Lower leg skin (tissue), 4 donors: Measurements from ENCODE around the gene LIPC. TPM values are rescaled to one million over a fixed set of nuclear protein-coding genes. Genes with fewer than 3 reads are reported as not detected.
A peak's percentile ranks its signal among the peaks of the same experiment; 100 is the strongest.

Source experiments
- DNase-seq, 2 donors: peaks; one replicate each; pipeline ENCODE4 v3.0.0-alpha.2; 2019; ENCODE audit warnings: low spot score in 2 of 2
- H3K4me3 ChIP-seq: fragments of 200-600 bp; sonication (generic); 2 replicates; pipeline ENCODE4 v1.5.1; 2017; ENCODE audit warnings: mild to moderate bottlenecking, low read depth; ENCODE audit not compliant: poor library complexity, severe bottlenecking
- CTCF ChIP-seq, 3 donors: fragments of 450-650 bp; IDR thresholded peaks; one replicate each; pipeline ENCODE4 v1.5.1; 2016; ENCODE audit warnings: antibody characterized with exemption in 3 of 3, mild to moderate bottlenecking in 3 of 3, moderate library complexity in 2 of 3
- POLR2A ChIP-seq, 2 donors: fragments of 450-650 bp; IDR thresholded peaks; one replicate each; pipeline ENCODE4 v1.6.1; 2016 to 2017; ENCODE audit warnings: antibody characterized with exemption in 2 of 2, mild to moderate bottlenecking in 1 of 2, moderate library complexity in 1 of 2
- WGBS, 2 donors: methylation state at CpG; one replicate each; pipeline ENCODE4 v1.1.5; 2018; 5-methylcytosine and 5-hydroxymethylcytosine counted together
- intact Hi-C: fragments of 100-400 bp; cut with DNase I; formaldehyde crosslinking; loops from one replicate; pipeline ENCODE4 v1.15.0; 2023; ENCODE audit warnings: low total_unique reads
- total RNA-seq, 4 donors: library from RNA; depleted of rRNA; stranded (reverse); fragments of >200 nt; gene quantifications; one replicate each; pipeline ENCODE4 v1.1.0, GENCODE V29; 2016

The LIPC gene
- total RNA-seq, 4 donors from 2014 or later, result 0.13 to 0.71 TPM; not detected in 2

DNA sequence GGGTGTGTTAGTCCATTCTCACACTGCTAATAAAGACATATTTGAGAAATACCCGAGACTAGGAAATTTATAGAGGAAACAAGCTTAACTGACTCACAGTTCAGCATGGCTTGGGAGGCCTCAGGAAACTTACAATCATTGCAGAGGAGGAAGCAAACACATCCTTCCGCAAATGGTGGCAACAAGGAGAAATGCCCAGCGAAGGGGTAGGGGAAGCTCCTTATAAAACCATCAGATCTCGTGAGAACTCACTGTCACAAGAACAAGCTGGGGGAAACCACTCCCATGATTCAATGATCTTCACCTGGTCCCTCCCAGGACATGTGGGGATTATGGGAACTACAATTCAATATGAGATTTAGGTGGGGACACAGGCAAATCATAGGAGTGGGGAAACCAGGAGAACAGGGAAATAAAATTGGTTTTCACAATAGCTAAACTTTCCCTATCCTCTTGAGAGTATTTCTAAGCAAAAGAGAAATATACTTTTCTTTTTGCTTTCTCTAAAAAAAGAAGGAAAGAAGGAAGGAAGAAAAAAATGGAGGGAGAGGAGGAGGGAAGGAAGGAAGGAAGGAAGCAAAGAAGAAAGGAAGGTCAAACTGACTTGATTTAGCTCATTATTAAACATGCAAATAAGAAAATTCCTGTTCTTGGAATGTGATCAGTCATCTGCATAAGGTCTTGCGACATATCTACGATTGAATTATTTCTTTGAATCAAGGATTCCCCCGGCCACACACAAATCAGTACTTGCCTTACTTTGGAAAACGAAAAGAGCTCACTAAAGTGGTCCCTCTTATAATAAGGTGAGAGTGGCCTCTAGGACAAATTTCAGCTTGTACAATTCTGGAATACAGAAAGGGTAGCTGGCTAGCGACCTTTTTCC lies 75.2 kb downstream of the LIPC start:
- TF ChIP-seq CTCF (IDR thresholded peaks at IDR 0.05) (no peak), POLR2A (IDR thresholded peaks at IDR 0.05) (no peak)
- DNase-seq, result no peak
- intact Hi-C loops, result no loop called here
- H3K4me3 ChIP-seq, result no peak overlapping the region
- WGBS, 2 donors, result 64 to 68% methylated on average over 9 of the region's 9 CpGs

GRCh38 chr15:58509556-58509955 lies 77.8 kb downstream of the LIPC start:
- DNase-seq, result no peak
- intact Hi-C loops, result no loop called here
- WGBS, 2 donors, result 83% methylated on average over 1 of the region's 1 CpG
- TF ChIP-seq POLR2A (IDR thresholded peaks at IDR 0.05) (no peak), CTCF (IDR thresholded peaks at IDR 0.05) (no peak)
- H3K4me3 ChIP-seq, result no peak overlapping the region

GRCh38 chr15:58510715-58511598 lies 79.2 kb downstream of the LIPC start:
- DNase-seq, result peak in 1 of 2 donors; percentile 52
- no peak overlapping the region for H3K4me3 ChIP-seq
- 66 to 71% methylated on average over 10 of the region's 10 CpGs for WGBS, 2 donors
- TF ChIP-seq CTCF (IDR thresholded peaks at IDR 0.05) (no peak), POLR2A (IDR thresholded peaks at IDR 0.05) (no peak)
- intact Hi-C loops, result no loop called here

DNA sequence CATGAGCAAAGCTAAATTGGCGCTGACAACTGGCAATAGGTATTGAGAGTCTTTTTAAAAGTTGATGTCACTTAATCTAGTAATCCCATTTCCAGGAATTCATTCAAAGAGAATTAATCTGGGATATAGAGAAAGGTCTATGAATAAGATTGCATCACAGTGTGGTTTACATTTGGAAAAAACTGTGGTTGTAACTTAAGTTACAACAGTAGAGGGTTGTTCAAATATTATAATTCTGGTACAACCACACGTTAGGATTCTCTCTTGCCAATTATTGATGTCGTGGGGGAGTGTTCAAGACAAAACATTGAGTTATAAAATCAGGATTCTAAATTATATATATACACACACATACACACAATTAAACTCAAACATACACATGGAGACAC lies 79.8 kb downstream of the LIPC start:
- WGBS, 2 donors, result 79 to 85% methylated on average over 3 of the region's 3 CpGs
- no peak for DNase-seq
- intact Hi-C loops, result no loop called here
- H3K4me3 ChIP-seq, result no peak overlapping the region
- no peak for TF ChIP-seq CTCF (IDR thresholded peaks at IDR 0.05)
- no peak for TF ChIP-seq POLR2A (IDR thresholded peaks at IDR 0.05)

GRCh38 chr15:58512522-58512921 lies 80.7 kb downstream of the LIPC start:
- peak in 1 of 2 donors; percentile 67 for DNase-seq
- no peak overlapping the region for H3K4me3 ChIP-seq
- TF ChIP-seq CTCF (IDR thresholded peaks at IDR 0.05) (no peak), POLR2A (IDR thresholded peaks at IDR 0.05) (no peak)
- intact Hi-C loops, result no loop called here
- 87 to 88% methylated on average over 10 of the region's 10 CpGs for WGBS, 2 donors
